MM.1S (cell line): ENCODE results near the gene MFSD11.
A peak's percentile ranks its signal among the peaks of the same experiment; 100 is the strongest.
"Not testable (repeated sequence)": the region's sequence is repeated elsewhere in the genome, so short reads cannot be mapped to it uniquely, and the experiment has no call there.

Experiments
- DNase-seq: peaks from one replicate; pipeline ENCODE4 v3.0.0-alpha.2; 2015
- H2AFZ ChIP-seq: fragments of 300-600 bp; sonication (generic); 2 replicates; pipeline ENCODE4 v1.6.0; 2016; ENCODE audit warnings: antibody characterized with exemption, low read length
- H3F3A ChIP-seq: fragments of 300-600 bp; sonication (generic); 2 replicates; pipeline ENCODE4 v1.6.1; 2016; ENCODE audit warnings: mild to moderate bottlenecking, antibody characterized with exemption, low read length, moderate library complexity, mixed read lengths; ENCODE audit not compliant: insufficient read depth
- H3K27ac ChIP-seq: fragments of 300-600 bp; sonication (generic); 2 replicates; pipeline ENCODE4 v1.5.1; 2016; ENCODE audit warnings: mild to moderate bottlenecking, low read length
- H3K27me3 ChIP-seq: fragments of 300-600 bp; sonication (generic); replicated peaks from 2 replicates; pipeline ENCODE4 v1.6.0; 2016; ENCODE audit warnings: low read length; ENCODE audit not compliant: insufficient read depth
- H3K36me3 ChIP-seq: fragments of 300-600 bp; sonication (generic); replicated peaks from 2 replicates; pipeline ENCODE4 v1.6.1; 2016; ENCODE audit warnings: mild to moderate bottlenecking, low read length, mixed read lengths; ENCODE audit not compliant: insufficient read depth
- H3K4me1 ChIP-seq: fragments of 300-600 bp; sonication (generic); 2 replicates; pipeline ENCODE4 v1.6.1; 2016; ENCODE audit warnings: low read length, mixed read lengths
- H3K4me2 ChIP-seq: fragments of 300-600 bp; sonication (generic); 2 replicates; pipeline ENCODE4 v1.6.0; 2016; ENCODE audit warnings: low read depth, low read length
- H3K4me3 ChIP-seq: fragments of 300-600 bp; sonication (generic); 2 replicates; pipeline ENCODE4 v1.5.1; 2016; ENCODE audit warnings: low read length, mixed read lengths
- H3K79me2 ChIP-seq: fragments of 300-600 bp; sonication (generic); 2 replicates; pipeline ENCODE4 v1.6.1; 2016; ENCODE audit warnings: mixed run types, low read length, mixed read lengths
- H3K9ac ChIP-seq: fragments of 300-600 bp; sonication (generic); 2 replicates; pipeline ENCODE4 v1.6.1; 2016; ENCODE audit warnings: low read length, mixed read lengths
- H3K9me2 ChIP-seq: fragments of 300-600 bp; sonication (generic); replicated peaks from 2 replicates; pipeline ENCODE4 v1.6.1; 2016; ENCODE audit warnings: mild to moderate bottlenecking, low read length, mixed read lengths; ENCODE audit not compliant: insufficient read depth
- H3K9me3 ChIP-seq: fragments of 300-600 bp; sonication (generic); replicated peaks from 2 replicates; pipeline ENCODE4 v1.6.1; 2016; ENCODE audit warnings: mild to moderate bottlenecking, low read length, mixed read lengths; ENCODE audit not compliant: insufficient read depth
- H4K20me1 ChIP-seq: fragments of 300-600 bp; sonication (generic); 2 replicates; pipeline ENCODE4 v1.6.1; 2016; ENCODE audit warnings: mild to moderate bottlenecking, low read length, moderate library complexity, mixed read lengths; ENCODE audit not compliant: insufficient read depth
- CTCF ChIP-seq: fragments of 300-600 bp; sonication (generic); IDR thresholded peaks from 2 replicates; pipeline ENCODE4 v1.5.1; 2016; ENCODE audit warnings: antibody characterized with exemption, low read length, mixed read lengths
- EZH2 ChIP-seq: fragments of 300-600 bp; sonication (generic); optimal IDR thresholded peaks from 2 replicates; pipeline ENCODE3; 2017; ENCODE audit warnings: low read depth, mild to moderate bottlenecking, antibody characterized with exemption, low read length, mixed read lengths
- EZH2phosphoT487 ChIP-seq: fragments of 300-600 bp; sonication (generic); IDR thresholded peaks from 2 replicates; pipeline ENCODE4 v1.6.1; 2018; ENCODE audit warnings: antibody characterized with exemption, low read length

MFSD11 gene

GRCh38 chr17:76695059-76695831 lies 42.7 kb upstream of the MFSD11 start:
- Histone ChIP-seq H3F3A (peaks cover 21% of the 10 kb centered on the region), H3K4me2 (peak overlapping the region; percentile 68; the same call in 1 of the 2 replicates), H2AFZ (no peak overlapping the region), H3K27ac (peak overlapping the region; percentile 1; the same call in 1 of the 2 replicates), H4K20me1 (no peaks in the 10 kb centered on the region), H3K9ac (no peak overlapping the region), H3K36me3 (no peaks in the 10 kb centered on the region), H3K9me2 (no peaks in the 10 kb centered on the region), H3K9me3 (no peaks in the 10 kb centered on the region), H3K79me2 (no peaks in the 10 kb centered on the region), H3K4me3 (peak overlapping the region; percentile 17; the same call in 1 of the 2 replicates), H3K27me3 (no peaks in the 10 kb centered on the region; the same call in 1 of the 2 replicates), H3K4me1 (peaks cover 11% of the 10 kb centered on the region)
- TF ChIP-seq EZH2phosphoT487, result no peak
- no peak for TF ChIP-seq CTCF
- TF ChIP-seq EZH2, result no peak
- peak; percentile 81 for DNase-seq

- no peaks in the 10 kb centered on the region for H3K9me2 ChIP-seq
- H3K4me3 ChIP-seq, result no peak overlapping the region
- no peak overlapping the region for H2AFZ ChIP-seq
- peaks cover 11% of the 10 kb centered on the region for H3K4me1 ChIP-seq
- no peaks in the 10 kb centered on the region for H3K79me2 ChIP-seq
- no peaks in the 10 kb centered on the region for H3K36me3 ChIP-seq
- DNase-seq, result no peak
- no peak for TF ChIP-seq CTCF
- TF ChIP-seq EZH2, result no peak
- TF ChIP-seq EZH2phosphoT487, result no peak
- H3K4me2 ChIP-seq, result no peak overlapping the region
- H3K27me3 ChIP-seq, result no peaks in the 10 kb centered on the region; the same call in 1 of the 2 replicates
- H4K20me1 ChIP-seq, result no peaks in the 10 kb centered on the region
- no peaks in the 10 kb centered on the region for H3K9me3 ChIP-seq
- H3K9ac ChIP-seq, result no peak overlapping the region
- H3F3A ChIP-seq, result peaks cover 21% of the 10 kb centered on the region
- H3K27ac ChIP-seq, result no peak overlapping the region
Observed at GRCh38 chr17:76696763-76697701, 40.9 kb upstream of the MFSD11 start.

- Histone ChIP-seq H3K4me2 (no peak overlapping the region), H3K27ac (no peak overlapping the region), H3F3A (peaks cover 21% of the 10 kb centered on the region), H3K9ac (no peak overlapping the region), H3K4me3 (no peak overlapping the region), H3K9me2 (no peaks in the 10 kb centered on the region), H3K79me2 (no peaks in the 10 kb centered on the region), H3K36me3 (no peaks in the 10 kb centered on the region), H3K9me3 (no peaks in the 10 kb centered on the region), H2AFZ (no peak overlapping the region), H3K27me3 (no peaks in the 10 kb centered on the region; the same call in 1 of the 2 replicates), H3K4me1 (peaks cover 11% of the 10 kb centered on the region), H4K20me1 (no peaks in the 10 kb centered on the region)
- no peak for TF ChIP-seq CTCF
- no peak for TF ChIP-seq EZH2
- TF ChIP-seq EZH2phosphoT487, result no peak
- no peak for DNase-seq
Observed at GRCh38 chr17:76697702-76698465, 40.0 kb upstream of the MFSD11 start.

- H3K79me2 ChIP-seq, H3K9me2 ChIP-seq, H4K20me1 ChIP-seq, H3K27ac ChIP-seq, H3K9ac ChIP-seq, H2AFZ ChIP-seq, H3K9me3 ChIP-seq, H3K27me3 ChIP-seq, DNase-seq, H3K4me3 ChIP-seq, H3K4me2 ChIP-seq, H3K36me3 ChIP-seq: not testable (repeated sequence)
- Histone ChIP-seq H3F3A (peaks cover 21% of the 10 kb centered on the region), H3K4me1 (peaks cover 11% of the 10 kb centered on the region)
Observed at GRCh38 chr17:76698466-76698977, 39.4 kb upstream of the MFSD11 start.
